IPS-NIHi7 (cell line): ENCODE data around the gene OAT.

Experiments used
- DNase-seq: peaks from one replicate; pipeline ENCODE4 v3.0.0; 2012; ENCODE audit warnings: mixed read lengths; ENCODE audit errors: extremely low spot score

Gene OAT

GRCh38 chr10:124403548-124403947, 15.2 kb downstream of the OAT start:
- DNase-seq, result peak; percentile 79

- DNase-seq, result no peak
Measured at GRCh38 chr10:124402273-124402672, 16.4 kb downstream of the OAT start.

- no peak for DNase-seq
Measured at GRCh38 chr10:124401633-124402032, 17.1 kb downstream of the OAT start.

- DNase-seq, result no peak
Measured at GRCh38 chr10:124394583-124394982, 24.1 kb downstream of the OAT start.

- no peak for DNase-seq
Measured at GRCh38 chr10:124392626-124393342, 25.9 kb downstream of the OAT start.

GRCh38 chr10:124390471-124391187, 28.1 kb downstream of the OAT start:
- DNase-seq, result no peak

- peak; percentile 10 for DNase-seq
Measured at GRCh38 chr10:124389613-124390361, 28.9 kb downstream of the OAT start.

- peak; percentile 99 for DNase-seq
Measured at GRCh38 chr10:124388823-124389612, 29.7 kb downstream of the OAT start.

GRCh38 chr10:124388476-124388822, 30.3 kb downstream of the OAT start:
- DNase-seq, result no peak

- peak; percentile 51 for DNase-seq
Measured at GRCh38 chr10:124387078-124387874, 31.4 kb downstream of the OAT start.

GRCh38 chr10:124386186-124387077, 32.3 kb downstream of the OAT start:
- DNase-seq, result peak; percentile 54

GRCh38 chr10:124385627-124386185, 33.0 kb downstream of the OAT start:
- DNase-seq, result no peak

- no peak for DNase-seq
Measured at GRCh38 chr10:124384591-124385190, 34.0 kb downstream of the OAT start.

GRCh38 chr10:124384172-124384571, 34.6 kb downstream of the OAT start:
- DNase-seq, result peak; percentile 18

- DNase-seq, result no peak
Measured at GRCh38 chr10:124383496-124383895, 35.2 kb downstream of the OAT start.

- DNase-seq, result peak; percentile 2
Measured at GRCh38 chr10:124381011-124381611, 37.6 kb downstream of the OAT start.

GRCh38 chr10:124380256-124380995, 38.3 kb downstream of the OAT start:
- DNase-seq, result peak; percentile 6

- DNase-seq, result no peak
Measured at GRCh38 chr10:124379609-124380193, 39.0 kb downstream of the OAT start.
